Neuronal stem cell (in vitro differentiated cells): ENCODE results near the gene TMC1.

Source experiments
- DNase-seq: peaks from one replicate; pipeline ENCODE4 v3.0.0-alpha.2; 2013; ENCODE audit warnings: low spot score
- H2AFZ ChIP-seq: one replicate; pipeline ENCODE4 v1.6.1; 2013; ENCODE audit warnings: mild to moderate bottlenecking, low read length, inconsistent platforms
- H2AK5ac ChIP-seq: 2 replicates; pipeline ENCODE4 v1.6.1; 2013; ENCODE audit warnings: low read depth, mild to moderate bottlenecking, inconsistent platforms, low read length, moderate library complexity, mixed read lengths
- H2BK120ac ChIP-seq: 2 replicates; pipeline ENCODE4 v1.6.1; 2013; ENCODE audit warnings: low read depth, mild to moderate bottlenecking, inconsistent platforms, low read length, moderate library complexity, mixed read lengths
- H2BK12ac ChIP-seq: one replicate; pipeline ENCODE4 v1.6.1; 2013; ENCODE audit warnings: low read length, inconsistent platforms
- H2BK15ac ChIP-seq: 2 replicates; pipeline ENCODE4 v1.6.1; 2013; ENCODE audit warnings: mild to moderate bottlenecking, low read length, inconsistent platforms, mixed read lengths
- H2BK5ac ChIP-seq: one replicate; pipeline ENCODE4 v1.6.1; 2013; ENCODE audit warnings: inconsistent platforms, mild to moderate bottlenecking, low read length, moderate library complexity
- H3K14ac ChIP-seq: one replicate; pipeline ENCODE4 v1.6.1; 2013; ENCODE audit warnings: low read length, inconsistent platforms
- H3K18ac ChIP-seq: 2 replicates; pipeline ENCODE4 v1.6.1; 2013; ENCODE audit warnings: low read length, inconsistent platforms
- H3K23ac ChIP-seq: 2 replicates; pipeline ENCODE4 v1.6.1; 2013; ENCODE audit warnings: low read depth, mild to moderate bottlenecking, mixed read lengths, low read length, inconsistent platforms; ENCODE audit not compliant: poor library complexity
- H3K27ac ChIP-seq: replicated peaks from 3 replicates; pipeline ENCODE4 v1.5.1; 2013; ENCODE audit warnings: low read length, inconsistent platforms
- H3K27me3 ChIP-seq, 3 experiments: 2 replicates each; pipeline ENCODE4 v1.6.1; 2013; ENCODE audit warnings: low read length in 3 of 3, mild to moderate bottlenecking in 2 of 3, inconsistent platforms in 1 of 3, low read depth in 1 of 3, mixed read lengths in 1 of 3, moderate library complexity in 1 of 3; ENCODE audit not compliant: control insufficient read depth in 3 of 3, insufficient read depth in 3 of 3
- H3K36me3 ChIP-seq, 2 donors: replicated peaks in 1 of 2; 2 replicates each; pipeline ENCODE4 v1.6.1; 2013; ENCODE audit warnings: low read length in 2 of 2; ENCODE audit not compliant: control insufficient read depth in 2 of 2, insufficient read depth in 2 of 2
- H3K4ac ChIP-seq: 2 replicates; pipeline ENCODE4 v1.6.1; 2013; ENCODE audit warnings: inconsistent platforms, mild to moderate bottlenecking, low read length, moderate library complexity
- H3K4me1 ChIP-seq, 2 donors: 1 replicate in 1 of 2; 2 replicates in 1 of 2; pipeline ENCODE4 v1.6.1; 2013; ENCODE audit warnings: low read length in 2 of 2, low read depth in 1 of 2; ENCODE audit not compliant: control insufficient read depth in 2 of 2, insufficient read depth in 1 of 2
- H3K4me2 ChIP-seq: one replicate; pipeline ENCODE4 v1.6.1; 2013; ENCODE audit warnings: mild to moderate bottlenecking, low read length, inconsistent platforms; ENCODE audit not compliant: insufficient read depth, poor library complexity, severe bottlenecking
- H3K4me3 ChIP-seq, 2 donors: 2 replicates each; pipeline ENCODE4 v1.5.1; 2013; ENCODE audit warnings: low read length in 2 of 2, mild to moderate bottlenecking in 2 of 2, inconsistent platforms in 1 of 2, moderate library complexity in 1 of 2
- H3K79me1 ChIP-seq: one replicate; pipeline ENCODE4 v1.6.1; 2013; ENCODE audit warnings: low read depth, mild to moderate bottlenecking, inconsistent platforms, low read length, moderate library complexity
- H3K9ac ChIP-seq: one replicate; pipeline ENCODE4 v1.6.1; 2013; ENCODE audit warnings: mild to moderate bottlenecking, low read depth, low read length, inconsistent platforms; ENCODE audit not compliant: poor library complexity
- H3K9me3 ChIP-seq, 2 donors: replicated peaks in 1 of 2; 2 replicates each; pipeline versions ENCODE3 to v1.6.1; 2013; ENCODE audit warnings: low read length in 2 of 2, mild to moderate bottlenecking in 2 of 2, inconsistent platforms in 1 of 2, low read depth in 1 of 2, mixed read lengths in 1 of 2, moderate library complexity in 1 of 2; ENCODE audit not compliant: control insufficient read depth in 2 of 2, insufficient read depth in 1 of 2
- H4K8ac ChIP-seq: one replicate; pipeline ENCODE4 v1.6.1; 2013; ENCODE audit warnings: low read depth, mild to moderate bottlenecking, inconsistent platforms, low read length, moderate library complexity
- H4K91ac ChIP-seq: one replicate; pipeline ENCODE4 v1.6.1; 2013; ENCODE audit warnings: low read length, low read depth, mild to moderate bottlenecking, inconsistent platforms; ENCODE audit not compliant: poor library complexity
- whole genome bisulfite sequencing, 2 donors: extraction: QIAGEN DNeasy Blood & Tissue Kit; methylation state at CpG; one replicate each; pipeline ENCODE4 v1.1.7; 2013; ENCODE audit warnings: missing lambda C conversion rate in 2 of 2, mixed read lengths in 1 of 2; ENCODE audit not compliant: insufficient read length in 2 of 2, insufficient replicate concordance in 1 of 2; ENCODE audit errors: extremely low coverage in 2 of 2; 5-methylcytosine and 5-hydroxymethylcytosine counted together

The TMC1 gene

DNA sequence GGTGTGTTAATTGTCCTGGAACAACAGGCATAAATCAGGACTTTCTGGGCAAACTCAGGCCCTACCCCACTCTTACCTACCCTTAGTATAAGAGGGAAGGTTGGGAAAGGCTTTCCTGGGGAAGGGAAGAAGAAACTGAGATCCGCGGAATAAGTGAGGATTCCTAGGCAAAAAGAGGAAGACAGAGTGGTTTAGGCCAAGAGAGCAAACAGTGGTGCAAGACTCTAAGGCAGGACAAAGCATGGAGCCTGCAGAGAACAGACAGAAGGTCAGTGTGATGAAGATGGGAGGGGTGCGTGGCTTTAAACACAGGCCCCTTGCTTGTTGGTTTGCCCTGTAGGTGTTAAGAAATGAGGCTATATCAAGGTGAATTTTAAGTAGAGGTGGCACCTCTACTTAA lies 69.4 kb downstream of the TMC1 start:
- DNase-seq = no peak
- H3K4ac ChIP-seq = no peak overlapping the region
- H2AFZ ChIP-seq = no peak overlapping the region

DNA sequence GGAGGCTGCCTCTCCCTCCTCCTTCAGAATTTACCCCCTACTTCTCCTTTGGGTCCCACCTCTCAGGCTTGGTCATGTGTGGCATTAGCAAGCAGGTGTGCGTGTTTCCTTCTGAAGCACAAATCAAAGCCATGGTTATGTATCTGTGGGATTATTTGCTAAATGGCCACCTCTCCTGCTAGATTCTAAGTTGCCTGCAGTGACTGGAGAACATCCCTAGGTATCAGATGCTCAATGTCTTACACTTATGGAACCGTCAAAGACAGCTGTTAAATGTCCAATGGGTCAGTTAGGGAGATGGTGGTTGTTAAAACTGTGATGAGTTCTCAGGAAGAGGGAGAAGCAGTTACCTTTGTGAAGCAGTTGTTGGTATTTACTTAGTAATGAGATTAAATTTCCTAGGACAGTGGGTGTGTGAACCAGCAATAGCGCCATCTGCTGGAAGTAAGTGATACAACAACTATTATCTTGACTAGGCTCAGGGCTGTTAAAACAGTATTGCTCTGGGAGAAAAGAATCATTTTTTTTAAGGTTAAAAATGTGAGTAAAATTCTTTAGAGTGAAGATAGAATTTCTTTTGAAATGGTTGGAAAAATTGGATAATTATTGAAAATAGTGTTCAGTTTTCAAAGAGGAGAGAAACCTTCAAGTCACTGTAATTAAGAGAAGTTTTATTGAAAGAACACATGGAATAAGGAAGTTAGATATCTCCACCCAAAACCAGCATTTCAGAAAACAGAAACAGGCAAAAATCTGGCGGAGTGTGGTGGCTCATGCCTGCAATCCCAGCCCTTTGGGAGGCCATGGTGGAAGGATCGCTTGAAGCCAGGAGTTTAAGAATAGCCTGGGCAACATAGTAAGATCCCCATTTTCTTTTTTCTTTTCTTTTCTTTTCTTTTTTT lies 71.3 kb downstream of the TMC1 start:
- H3K79me1 ChIP-seq = no peaks in the 10 kb centered on the region
- no peak overlapping the region for H3K14ac ChIP-seq
- no peak overlapping the region for H2BK12ac ChIP-seq
- no peak overlapping the region for H2BK120ac ChIP-seq
- no peak overlapping the region for H3K18ac ChIP-seq
- no peaks in the 10 kb centered on the region for H3K9me3 ChIP-seq
- no peak overlapping the region for H3K23ac ChIP-seq
- H2BK5ac ChIP-seq = no peak overlapping the region
- no peaks in the 10 kb centered on the region for H3K36me3 ChIP-seq
- peak overlapping the region; percentile 10 for H2AFZ ChIP-seq
- H3K27me3 ChIP-seq = no peaks in the 10 kb centered on the region
- H4K8ac ChIP-seq = no peak overlapping the region
- H3K4me2 ChIP-seq = no peak overlapping the region
- no peak overlapping the region for H4K91ac ChIP-seq
- peaks cover 7 to 9% of the 10 kb centered on the region in 2 donors for H3K4me1 ChIP-seq
- H2BK15ac ChIP-seq = no peak overlapping the region
- no CpG with 5 or more reads among the region's 5 CpGs for WGBS, 2 donors
- no peak overlapping the region for H3K4me3 ChIP-seq
- no peak overlapping the region for H3K9ac ChIP-seq
- peak; percentile 50 for DNase-seq
- H3K4ac ChIP-seq = no peak overlapping the region
- no peak overlapping the region for H2AK5ac ChIP-seq
- no peak overlapping the region for H3K27ac ChIP-seq

More for the DNA sequence above, 69.4 kb downstream of the TMC1 start:
- Histone ChIP-seq H3K9me3 (no peaks in the 10 kb centered on the region), H4K8ac (no peak overlapping the region), H3K23ac (no peak overlapping the region), H3K4me1 (peaks cover 7 to 9% of the 10 kb centered on the region in 2 donors), H4K91ac (no peak overlapping the region), H3K4me3 (no peak overlapping the region), H3K9ac (no peak overlapping the region), H3K14ac (no peak overlapping the region), H3K4me2 (no peak overlapping the region), H2BK5ac (no peak overlapping the region), H3K36me3 (no peaks in the 10 kb centered on the region), H3K79me1 (no peaks in the 10 kb centered on the region), H2BK12ac (no peak overlapping the region), H3K27me3 (no peaks in the 10 kb centered on the region), H3K27ac (no peak overlapping the region), H2BK120ac (no peak overlapping the region), H2BK15ac (no peak overlapping the region), H2AK5ac (no peak overlapping the region), H3K18ac (no peak overlapping the region)
- no CpG with 5 or more reads among the region's 3 CpGs for WGBS, 2 donors

DNA sequence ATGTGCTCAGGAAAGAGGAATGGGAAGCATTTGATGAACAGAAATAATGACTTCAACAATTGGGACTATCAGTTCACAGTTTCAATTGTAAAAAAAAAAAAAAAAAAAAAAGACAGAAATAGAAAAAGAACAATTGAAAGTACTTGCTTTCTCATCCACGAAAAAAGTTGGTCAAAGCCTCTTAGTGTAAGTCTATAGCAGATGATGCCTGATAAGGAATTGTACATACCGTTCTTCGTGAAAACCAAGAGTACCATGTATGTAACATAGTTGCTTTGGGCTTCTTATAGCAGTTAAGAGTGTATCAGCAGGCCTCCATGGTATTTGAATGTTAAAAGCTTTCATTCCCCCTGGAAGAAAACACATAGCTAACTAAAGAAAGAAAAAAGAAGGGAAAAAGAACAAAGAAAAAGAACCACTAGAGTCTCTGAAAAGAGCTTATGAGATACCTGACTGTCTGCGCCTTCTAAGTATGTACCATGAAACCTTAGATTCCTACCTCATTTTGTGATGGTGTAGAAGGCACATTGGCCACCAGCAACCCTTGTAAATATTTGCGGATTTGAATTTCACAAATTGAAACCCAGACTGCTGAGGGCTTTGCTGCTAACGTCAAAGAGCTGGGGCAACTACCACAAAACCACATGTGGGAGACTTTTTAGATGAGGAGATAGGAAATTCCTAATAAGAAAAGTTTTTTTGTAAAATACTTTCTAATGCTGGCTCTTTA lies 75.2 kb downstream of the TMC1 start:
- no peak overlapping the region for H4K8ac ChIP-seq
- DNase-seq = no peak
- H3K27ac ChIP-seq = no peak overlapping the region
- WGBS, 2 donors = no CpG with 5 or more reads among the region's 6 CpGs
- H2BK5ac ChIP-seq = no peak overlapping the region
- no peak overlapping the region for H3K9ac ChIP-seq
- no peak overlapping the region for H2AK5ac ChIP-seq
- H3K18ac ChIP-seq = no peak overlapping the region
- no peak overlapping the region for H2BK15ac ChIP-seq
- H3K4ac ChIP-seq = no peak overlapping the region
- H3K9me3 ChIP-seq = no peaks in the 10 kb centered on the region
- H2AFZ ChIP-seq = no peak overlapping the region
- H3K23ac ChIP-seq = no peak overlapping the region
- no peak overlapping the region for H2BK12ac ChIP-seq
- no peaks in the 10 kb centered on the region for H3K36me3 ChIP-seq
- no peaks in the 10 kb centered on the region for H3K27me3 ChIP-seq
- no peaks in the 10 kb centered on the region for H3K79me1 ChIP-seq
- no peak overlapping the region for H3K4me2 ChIP-seq
- peaks cover 0 to 5% of the 10 kb centered on the region in 2 donors for H3K4me1 ChIP-seq
- no peak overlapping the region for H2BK120ac ChIP-seq
- H3K4me3 ChIP-seq = no peak overlapping the region
- H3K14ac ChIP-seq = no peak overlapping the region
- H4K91ac ChIP-seq = no peak overlapping the region

DNA sequence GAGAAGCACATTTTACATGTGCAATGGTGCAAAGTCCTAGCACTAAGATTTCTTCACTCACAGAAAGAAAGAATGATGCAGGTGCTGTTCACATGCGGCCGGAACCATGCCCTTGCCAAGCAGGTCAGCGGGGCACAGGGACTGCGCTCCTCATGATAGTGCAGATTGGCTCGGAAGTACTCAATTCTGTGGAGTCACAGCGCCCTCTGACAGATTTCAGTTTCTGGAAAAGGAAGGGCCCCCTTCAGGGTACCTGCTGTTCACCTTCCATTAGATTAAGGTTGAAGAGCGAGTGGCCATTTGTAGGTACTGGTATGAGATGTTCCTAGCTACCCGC lies 75.7 kb downstream of the TMC1 start:
- WGBS, 2 donors = no CpG with 5 or more reads among the region's 8 CpGs
- H3K79me1 ChIP-seq = no peaks in the 10 kb centered on the region
- H2BK12ac ChIP-seq = no peak overlapping the region
- no peak overlapping the region for H2AFZ ChIP-seq
- H4K91ac ChIP-seq = no peak overlapping the region
- H3K18ac ChIP-seq = no peak overlapping the region
- DNase-seq = no peak
- no peak overlapping the region for H3K4me3 ChIP-seq
- no peak overlapping the region for H3K4ac ChIP-seq
- H2BK120ac ChIP-seq = no peak overlapping the region
- H2BK5ac ChIP-seq = no peak overlapping the region
- no peak overlapping the region for H4K8ac ChIP-seq
- H3K23ac ChIP-seq = no peak overlapping the region
- no peak overlapping the region for H3K9ac ChIP-seq
- no peak overlapping the region for H3K27ac ChIP-seq
- peaks cover 0 to 5% of the 10 kb centered on the region in 2 donors for H3K4me1 ChIP-seq
- H3K9me3 ChIP-seq = no peaks in the 10 kb centered on the region
- no peak overlapping the region for H2BK15ac ChIP-seq
- no peak overlapping the region for H3K4me2 ChIP-seq
- no peak overlapping the region for H3K14ac ChIP-seq
- H3K27me3 ChIP-seq = no peaks in the 10 kb centered on the region
- no peak overlapping the region for H2AK5ac ChIP-seq
- H3K36me3 ChIP-seq = no peaks in the 10 kb centered on the region
